Measurements from ENCODE around the gene RNF141.

The RNF141 gene, protein sequence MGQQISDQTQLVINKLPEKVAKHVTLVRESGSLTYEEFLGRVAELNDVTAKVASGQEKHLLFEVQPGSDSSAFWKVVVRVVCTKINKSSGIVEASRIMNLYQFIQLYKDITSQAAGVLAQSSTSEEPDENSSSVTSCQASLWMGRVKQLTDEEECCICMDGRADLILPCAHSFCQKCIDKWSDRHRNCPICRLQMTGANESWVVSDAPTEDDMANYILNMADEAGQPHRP

DNA sequence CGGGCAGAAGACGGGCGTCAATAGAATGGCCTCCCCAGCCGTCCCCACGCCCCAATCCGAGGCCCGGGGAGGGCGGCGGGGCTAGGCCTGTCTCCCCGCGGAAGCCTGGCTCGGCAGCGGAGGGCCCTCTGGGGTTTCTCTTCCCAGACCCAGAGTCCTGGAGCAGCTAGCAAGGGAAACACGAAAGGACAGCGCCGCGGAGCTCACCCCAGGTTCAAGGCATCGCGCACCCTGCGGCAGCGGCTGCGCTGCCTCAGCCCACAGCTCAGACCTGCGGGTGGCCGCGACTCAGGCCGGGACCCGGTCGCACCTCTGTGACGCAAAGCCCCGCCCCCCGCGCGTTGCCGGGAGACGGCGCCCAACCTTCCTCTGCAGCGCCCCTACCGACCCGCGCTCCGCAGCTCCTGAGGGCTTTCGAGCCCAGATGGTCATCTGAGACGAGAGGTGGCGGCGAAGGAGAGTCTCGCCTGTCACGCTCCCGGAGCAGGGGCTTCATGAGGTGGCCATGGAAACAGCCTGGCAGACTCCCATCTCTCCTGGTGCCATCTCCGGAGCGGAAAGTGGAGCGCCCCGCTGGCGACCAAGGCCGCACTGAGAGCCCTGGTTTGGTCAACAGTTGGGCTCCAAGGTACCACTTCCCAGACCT lies at the start of gene RNF141:
Gene RNF141, minus strand, starts transcription at position 273 of the 646 bp plus-strand sequence. CDS start 7,029 bp downstream, outside the sequence.
- peak; percentile 95 to 96 for DNase-seq

- DNase-seq: no peak
These were observed 49.4 kb upstream of the RNF141 start for GRCh38 chr11:10590218-10590915.

- no peak for DNase-seq
These were observed 47.9 kb upstream of the RNF141 start for GRCh38 chr11:10588904-10589303.

- DNase-seq: no peak
These were observed 47.0 kb upstream of the RNF141 start for GRCh38 chr11:10587995-10588394.

GRCh38 chr11:10587388-10587787 lies 46.4 kb upstream of the RNF141 start:
- no peak for DNase-seq

- DNase-seq: no peak
These were observed 43.1 kb upstream of the RNF141 start for GRCh38 chr11:10584071-10584501.

- DNase-seq: no peak
These were observed 40.6 kb upstream of the RNF141 start for GRCh38 chr11:10581481-10582019.

- no peak for DNase-seq
These were observed 39.6 kb upstream of the RNF141 start for GRCh38 chr11:10580623-10581022.

- no peak for DNase-seq
These were observed 38.7 kb upstream of the RNF141 start for GRCh38 chr11:10579700-10580099.

DNA sequence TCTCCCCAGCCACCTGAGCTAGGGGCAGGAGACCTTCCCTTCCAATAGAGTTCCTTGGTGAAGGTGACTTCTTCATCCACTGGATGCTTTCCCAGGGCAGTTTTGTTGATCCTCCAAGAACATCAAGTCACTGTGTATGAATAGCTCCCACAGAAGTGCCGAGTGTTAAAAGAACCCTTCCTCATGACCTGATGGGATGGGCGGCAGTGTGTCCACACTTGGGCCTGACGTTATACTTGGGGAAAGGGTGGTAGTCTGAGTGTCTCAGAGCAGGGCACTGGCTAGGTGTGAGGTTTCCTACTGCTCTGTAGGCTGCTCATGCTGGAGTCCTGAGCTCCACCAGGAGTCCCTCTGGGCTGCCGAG lies 35.0 kb upstream of the RNF141 start:
- no peak for DNase-seq

DNA sequence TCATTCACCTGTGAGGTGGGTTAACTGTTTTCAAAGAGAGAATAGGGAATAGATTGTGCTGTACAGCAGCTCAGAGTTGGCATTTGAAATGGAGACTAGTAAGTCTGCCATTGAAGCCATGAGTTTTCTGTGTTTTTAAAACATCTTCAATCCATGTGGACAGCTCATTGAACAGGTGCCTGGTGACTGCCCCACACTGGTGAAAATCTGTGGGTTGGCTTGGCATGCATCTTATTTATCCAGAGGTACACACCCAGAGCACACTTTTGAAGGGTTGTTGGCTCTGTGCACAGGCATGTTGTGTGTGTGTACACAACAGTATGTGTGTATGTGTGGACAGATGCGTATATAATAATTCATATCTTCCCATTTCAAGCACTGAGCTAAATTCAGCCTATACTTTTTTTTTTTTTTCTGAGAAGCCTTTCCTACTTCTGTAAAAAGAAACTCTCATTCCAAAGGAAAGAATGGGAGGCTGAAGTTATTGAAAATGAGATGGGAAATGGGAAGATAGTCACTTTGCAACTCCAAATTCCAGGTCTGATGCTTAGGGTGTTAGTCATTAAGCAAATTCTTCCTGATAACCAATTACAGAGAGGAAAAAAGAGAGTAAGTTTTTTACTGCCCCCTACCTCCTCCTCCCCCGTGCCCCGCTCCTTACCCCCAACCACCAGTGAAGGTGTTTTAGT lies 34.5 kb upstream of the RNF141 start:
- no peak for DNase-seq

GRCh38 chr11:10573556-10573955 lies 32.6 kb upstream of the RNF141 start:
- DNase-seq: no peak

- DNase-seq: no peak
These were observed 32.0 kb upstream of the RNF141 start for GRCh38 chr11:10573028-10573427.

DNA sequence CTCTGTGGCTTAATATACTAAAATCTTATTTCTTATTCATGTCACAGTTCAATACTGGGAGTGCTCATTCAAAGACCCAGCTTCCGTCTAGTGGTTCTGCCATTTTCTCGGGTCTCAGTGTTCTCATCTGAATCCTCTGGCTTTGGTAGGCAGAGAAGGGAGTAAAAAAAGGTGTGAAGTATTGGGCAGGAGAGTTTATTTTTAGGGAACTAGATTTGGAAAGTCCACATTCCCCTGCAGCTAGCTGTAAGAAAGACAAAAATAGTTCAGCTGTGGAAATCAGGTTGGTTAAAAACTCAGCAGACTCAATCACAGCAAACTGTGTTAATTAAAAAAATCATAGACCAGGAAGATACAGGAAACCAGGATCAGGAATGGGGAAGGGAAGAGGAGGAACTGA lies 31.5 kb upstream of the RNF141 start:
- no peak for DNase-seq

GRCh38 chr11:10568486-10568941 lies 27.5 kb upstream of the RNF141 start, which contains the start of gene LYVE1:
Gene LYVE1, minus strand, starts transcription at chr11:10568665. Its CDS starts 133 bp downstream, at chr11:10568532.
- no peak for DNase-seq

- no peak for DNase-seq
These were observed 26.5 kb upstream of the RNF141 start for GRCh38 chr11:10567446-10567845.

- DNase-seq: no peak
These were observed 25.4 kb upstream of the RNF141 start for GRCh38 chr11:10566257-10566957.

GRCh38 chr11:10565493-10565892 lies 24.5 kb upstream of the RNF141 start:
- DNase-seq: no peak

GRCh38 chr11:10564696-10565318 lies 23.8 kb upstream of the RNF141 start:
- no peak for DNase-seq

DNA sequence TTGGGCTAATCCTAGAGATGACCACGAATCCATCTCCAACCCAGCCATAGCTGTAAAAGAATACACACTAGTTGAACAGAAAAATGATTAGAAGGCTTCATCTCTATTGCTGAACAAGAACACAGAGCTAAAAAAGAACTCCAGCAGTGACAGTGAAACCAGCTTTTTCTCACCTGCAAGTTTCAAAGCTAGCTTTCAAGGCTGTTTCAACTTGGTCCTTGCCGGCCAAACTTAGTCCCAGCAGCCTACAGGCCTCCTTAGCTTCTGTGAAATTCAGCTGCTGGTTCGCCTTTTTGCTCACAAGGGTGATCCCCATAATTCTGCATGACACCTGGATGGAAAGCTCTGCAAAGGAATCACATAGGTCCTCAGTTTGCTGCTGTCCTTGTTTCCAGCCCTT lies 23.0 kb upstream of the RNF141 start:
- DNase-seq: no peak

DNA sequence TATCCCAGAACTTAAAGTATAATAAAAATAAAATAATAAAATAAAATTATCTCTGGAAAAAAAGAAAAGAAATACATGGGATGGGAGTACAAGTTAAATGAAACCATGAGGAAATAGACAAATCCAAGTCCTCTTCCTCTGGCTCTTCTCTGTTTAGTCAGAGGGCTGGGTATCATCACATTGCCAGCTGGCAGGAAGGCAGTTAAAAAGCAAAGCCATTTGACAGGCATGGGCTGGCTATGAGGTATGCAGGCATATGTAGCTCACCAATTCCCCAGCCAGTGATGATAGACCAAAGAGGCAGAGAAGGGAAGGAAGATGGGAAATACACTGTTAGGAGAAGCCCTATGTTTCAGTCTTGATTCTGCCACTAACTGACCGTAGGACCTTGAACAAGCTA lies 21.0 kb upstream of the RNF141 start:
- no peak for DNase-seq

All from NCI-H2081 (cell line).